ENCODE measurements around the gene GFRA1. TPM values are rescaled to one million over a fixed set of nuclear protein-coding genes. Genes with fewer than 3 reads are reported as not detected.

GFRA1 gene, protein sequence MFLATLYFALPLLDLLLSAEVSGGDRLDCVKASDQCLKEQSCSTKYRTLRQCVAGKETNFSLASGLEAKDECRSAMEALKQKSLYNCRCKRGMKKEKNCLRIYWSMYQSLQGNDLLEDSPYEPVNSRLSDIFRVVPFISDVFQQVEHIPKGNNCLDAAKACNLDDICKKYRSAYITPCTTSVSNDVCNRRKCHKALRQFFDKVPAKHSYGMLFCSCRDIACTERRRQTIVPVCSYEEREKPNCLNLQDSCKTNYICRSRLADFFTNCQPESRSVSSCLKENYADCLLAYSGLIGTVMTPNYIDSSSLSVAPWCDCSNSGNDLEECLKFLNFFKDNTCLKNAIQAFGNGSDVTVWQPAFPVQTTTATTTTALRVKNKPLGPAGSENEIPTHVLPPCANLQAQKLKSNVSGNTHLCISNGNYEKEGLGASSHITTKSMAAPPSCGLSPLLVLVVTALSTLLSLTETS
- total RNA-seq: not detected

DNA sequence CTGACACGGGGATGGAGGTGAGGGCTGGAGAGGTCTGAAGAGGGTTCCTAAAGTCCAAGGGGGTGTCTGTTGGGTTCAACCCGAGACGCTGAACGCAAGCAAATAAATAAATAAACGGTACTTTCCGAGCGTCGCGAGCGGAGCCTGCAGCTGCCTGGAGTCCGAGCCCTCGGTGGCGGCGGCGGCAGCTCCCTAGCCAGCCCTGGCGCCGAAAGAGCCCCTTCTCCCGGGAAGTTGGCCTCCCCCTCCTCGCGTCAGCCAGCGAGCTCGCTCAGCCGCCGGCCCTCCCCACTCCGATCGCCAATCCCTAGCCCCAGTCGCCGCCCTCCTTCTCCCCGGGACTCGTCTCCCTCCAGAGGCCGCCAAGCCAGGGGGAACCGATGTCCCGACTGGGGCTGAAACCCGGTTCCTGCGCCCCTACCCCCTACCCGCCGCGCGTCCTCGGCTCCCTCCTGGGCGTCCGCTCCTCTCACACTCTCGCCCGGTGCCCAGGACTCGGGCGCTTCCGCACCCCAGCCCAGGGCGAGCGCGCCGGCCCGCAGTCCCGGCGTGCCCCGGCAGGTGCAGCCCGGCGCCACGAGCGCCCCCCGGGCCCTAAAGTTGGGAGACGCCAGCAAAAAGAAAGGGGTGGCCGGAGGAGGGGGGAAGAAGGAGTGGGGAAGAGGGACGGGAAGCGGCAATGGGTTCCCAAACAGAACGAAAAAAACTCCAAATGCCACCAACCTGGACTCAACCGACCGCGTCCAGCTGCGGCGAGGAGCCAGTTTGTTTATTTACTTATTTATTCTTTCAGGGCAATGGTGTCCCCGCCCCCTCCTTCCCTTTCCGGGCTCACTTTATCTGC is at the start of gene GFRA1:
TSS of gene GFRA1 (minus strand) at position 767 of the 844 bp plus-strand sequence. CDS start 1,177 bp downstream, outside the sequence.
- ChIA-PET CTCF (no interaction called here), POLR2A (no interaction called here)

DNA sequence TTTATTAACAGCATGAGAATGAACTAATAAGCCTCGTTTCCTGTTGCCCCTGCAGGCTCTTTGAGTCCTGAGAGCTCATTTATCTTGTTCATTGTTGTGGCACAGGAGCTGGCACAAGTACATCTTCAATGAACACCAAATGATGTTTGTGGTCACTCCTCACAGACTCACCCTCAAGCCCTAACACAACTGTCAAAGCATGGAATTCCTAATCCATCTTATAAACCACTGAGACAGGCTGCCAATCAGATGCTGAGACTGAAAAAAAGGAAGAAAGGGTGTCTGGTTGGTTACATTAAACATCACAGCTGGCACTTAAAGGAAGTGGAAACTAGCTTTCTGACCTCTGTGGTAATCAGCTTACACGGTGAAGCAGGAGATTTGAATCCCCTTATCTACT is 43.5 kb upstream of the GFRA1 start:
- POLR2A ChIA-PET: no interaction called here

DNA sequence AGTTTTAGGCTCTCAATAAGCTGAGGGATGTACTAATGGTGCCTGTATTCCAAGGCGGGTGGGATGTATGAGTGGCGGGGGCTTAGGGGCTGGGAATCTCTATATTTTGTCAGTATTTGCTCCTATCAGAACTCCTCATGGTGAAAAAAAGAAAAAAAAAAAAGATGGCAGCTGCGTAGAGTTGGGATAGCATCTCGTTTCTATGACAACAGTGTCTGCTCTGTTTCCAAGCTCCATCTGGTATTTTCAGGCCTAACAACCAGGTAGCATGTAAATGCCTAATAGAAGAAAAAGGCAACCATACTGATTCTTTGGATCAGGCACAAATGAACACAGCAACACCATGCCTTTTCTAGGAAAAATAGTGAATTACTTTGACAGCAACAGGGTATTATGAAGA is 39.5 kb upstream of the GFRA1 start:
- POLR2A ChIA-PET: no interaction called here
- CTCF ChIA-PET: no interaction called here

More for the DNA sequence above, 43.5 kb upstream of the GFRA1 start:
- CTCF ChIA-PET: no interaction called here

DNA sequence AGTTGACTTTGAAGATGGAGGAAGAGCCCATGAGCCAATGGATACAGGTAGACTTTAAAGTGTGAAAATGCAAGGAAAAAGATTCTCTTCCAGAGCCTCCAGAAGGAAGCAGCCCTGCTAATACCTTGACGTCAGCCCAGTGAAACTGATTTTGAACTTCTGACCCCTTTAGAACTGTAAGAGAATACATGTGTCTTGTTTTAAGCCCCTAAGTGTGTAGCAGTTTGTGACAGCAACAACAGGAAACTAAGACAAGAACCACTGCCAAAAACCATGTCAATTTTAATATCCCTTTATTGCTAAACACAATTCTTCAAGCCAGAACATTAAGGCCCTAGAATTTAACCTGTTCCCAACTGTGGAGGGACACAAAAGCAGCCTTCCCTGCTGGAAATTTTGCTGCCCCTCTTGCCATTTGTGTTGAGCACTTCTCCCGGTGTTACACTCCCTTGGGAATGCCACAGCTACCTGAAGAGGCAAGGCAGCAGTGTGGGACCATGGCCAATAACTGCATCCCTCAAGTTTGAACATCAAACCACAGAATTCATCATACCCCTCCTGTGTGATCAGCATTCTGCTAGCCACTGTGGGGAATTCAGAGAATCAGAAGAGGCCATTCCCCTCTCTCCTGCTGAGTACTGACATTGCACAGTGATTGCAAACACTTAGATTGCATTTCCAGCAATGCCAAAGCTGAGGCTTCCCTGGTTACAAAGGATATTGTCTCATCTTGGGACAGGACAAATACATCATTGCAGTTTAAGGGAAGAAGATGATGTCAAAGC is 38.9 kb upstream of the GFRA1 start:
- POLR2A ChIA-PET: no interaction called here

DNA sequence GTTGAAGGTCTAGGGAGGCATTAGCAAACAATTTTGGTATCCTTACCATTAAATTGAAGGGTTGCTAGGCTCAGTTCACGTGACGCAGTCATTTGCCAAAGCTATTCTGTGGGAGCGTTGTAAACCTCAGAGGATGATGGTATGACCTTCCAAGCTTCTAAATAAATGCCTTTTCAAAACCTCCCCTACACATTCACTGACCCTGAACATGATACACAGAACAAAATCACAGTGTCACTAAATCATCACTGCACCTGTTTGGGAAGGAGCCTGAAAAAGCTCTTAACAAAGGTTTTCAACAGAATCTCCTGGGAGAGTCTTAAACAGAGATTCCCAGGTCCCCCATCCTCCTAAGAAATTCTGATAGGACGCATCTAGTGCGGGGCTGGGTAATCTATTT is 38.0 kb upstream of the GFRA1 start:
- ChIA-PET POLR2A (no interaction called here), CTCF (interaction anchor here (0.6 kb wide), 1 partner anchor 73 kb away, joined by 4 read pairs; no protein-coding TSS in a partner anchor)

More for the DNA sequence above, 38.9 kb upstream of the GFRA1 start:
- CTCF ChIA-PET: interaction anchor here (0.6 kb wide), 1 partner anchor 74 kb away, joined by 4 read pairs; no protein-coding TSS in a partner anchor

DNA sequence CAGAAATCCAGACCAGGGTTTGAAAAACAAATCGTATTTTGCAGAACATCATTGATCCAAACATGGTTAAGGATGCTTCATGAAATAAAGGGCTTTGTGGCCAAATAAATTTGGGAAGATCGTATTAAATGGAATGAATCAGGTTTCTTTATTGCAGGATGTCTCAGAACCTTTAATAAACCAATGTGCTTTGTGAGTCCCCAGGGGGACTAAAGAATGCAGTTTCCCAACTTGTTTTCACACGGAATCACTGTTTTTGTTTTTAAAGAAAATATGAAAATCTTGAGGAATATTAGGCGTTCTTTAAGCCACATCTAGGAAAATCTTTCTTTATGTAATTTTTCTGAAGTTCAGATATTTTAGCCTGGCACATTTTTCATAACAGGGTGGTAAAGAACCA is 34.4 kb upstream of the GFRA1 start:
- CTCF ChIA-PET: no interaction called here
- POLR2A ChIA-PET: no interaction called here

DNA sequence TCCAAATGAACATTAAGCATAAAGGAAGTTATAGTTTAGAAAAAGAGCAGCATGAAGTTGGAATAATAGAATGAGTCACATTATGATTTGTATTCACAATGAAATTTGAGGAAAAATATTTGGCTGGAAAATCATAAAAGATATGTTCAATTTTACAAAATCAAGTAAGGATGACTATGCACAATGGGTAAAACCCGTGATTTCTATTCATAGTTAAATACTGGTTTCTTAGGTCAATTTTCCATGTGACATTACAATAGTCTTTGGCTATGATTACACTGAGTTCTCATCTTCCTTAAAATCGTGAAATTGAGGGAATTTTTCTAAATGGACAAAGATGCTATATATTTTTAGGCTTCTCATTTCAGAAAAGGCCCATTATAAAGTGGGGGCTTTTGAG is 33.8 kb upstream of the GFRA1 start:
- ChIA-PET CTCF (no interaction called here), POLR2A (no interaction called here)

DNA sequence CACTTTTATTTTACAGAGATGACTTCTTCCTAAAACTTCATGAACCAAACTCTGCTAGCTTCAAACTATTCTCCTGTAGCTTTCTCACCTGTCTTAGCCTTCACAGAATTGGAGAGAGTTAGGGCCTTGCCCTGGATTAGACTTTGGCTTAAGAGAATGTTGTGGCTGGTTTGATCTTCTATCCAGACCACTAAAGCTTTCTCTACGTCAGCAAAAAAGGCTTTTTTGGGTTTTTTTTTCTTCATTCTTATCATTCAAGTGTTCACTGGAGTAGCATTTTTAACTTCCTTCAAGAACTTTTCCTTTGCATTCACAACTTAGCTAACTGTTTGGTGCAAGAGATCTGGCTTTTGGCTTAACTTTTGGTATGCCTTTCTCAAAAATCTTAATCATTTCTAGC is 31.9 kb upstream of the GFRA1 start:
- ChIA-PET POLR2A (no interaction called here), CTCF (no interaction called here)

DNA sequence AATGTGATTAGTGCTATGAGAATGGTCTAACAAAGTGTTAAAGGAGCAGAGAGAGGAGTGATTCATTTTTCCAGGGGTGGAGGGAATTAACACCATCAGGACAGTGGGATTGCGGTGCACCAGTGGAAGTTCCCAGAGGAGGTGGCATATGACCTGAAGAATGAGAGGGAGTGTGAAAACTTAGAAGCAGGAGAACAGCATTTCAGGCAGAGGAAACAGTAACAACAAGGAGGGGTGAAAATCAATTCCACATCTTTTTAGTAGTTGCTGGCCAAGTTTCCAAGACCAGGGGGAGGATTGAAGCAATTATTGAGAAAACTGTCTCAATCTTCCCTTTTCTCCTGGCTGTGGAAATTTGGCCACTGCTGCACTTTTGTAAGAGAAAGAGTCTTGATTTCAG is 27.5 kb upstream of the GFRA1 start:
- POLR2A ChIA-PET: no interaction called here
- CTCF ChIA-PET: no interaction called here

DNA sequence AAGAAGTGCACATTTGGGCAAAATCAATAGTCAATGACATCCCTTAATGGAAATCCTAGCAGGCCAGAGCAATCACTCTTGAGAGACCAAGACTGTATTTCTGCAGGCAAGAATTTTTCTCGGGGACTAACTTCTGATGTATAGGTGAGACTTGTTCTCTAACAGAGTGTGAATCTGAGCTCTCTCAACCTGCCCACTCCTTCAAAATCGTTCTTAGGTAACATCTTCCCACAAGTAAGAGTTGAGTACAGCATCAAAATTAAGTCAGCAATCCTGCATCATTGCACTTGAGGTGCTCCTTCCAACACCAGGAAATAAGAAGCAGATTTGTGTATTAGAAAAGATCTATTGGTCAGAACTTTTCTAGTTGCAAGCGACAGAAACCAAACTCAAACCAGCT is 25.6 kb upstream of the GFRA1 start:
- POLR2A ChIA-PET: no interaction called here
- CTCF ChIA-PET: no interaction called here

DNA sequence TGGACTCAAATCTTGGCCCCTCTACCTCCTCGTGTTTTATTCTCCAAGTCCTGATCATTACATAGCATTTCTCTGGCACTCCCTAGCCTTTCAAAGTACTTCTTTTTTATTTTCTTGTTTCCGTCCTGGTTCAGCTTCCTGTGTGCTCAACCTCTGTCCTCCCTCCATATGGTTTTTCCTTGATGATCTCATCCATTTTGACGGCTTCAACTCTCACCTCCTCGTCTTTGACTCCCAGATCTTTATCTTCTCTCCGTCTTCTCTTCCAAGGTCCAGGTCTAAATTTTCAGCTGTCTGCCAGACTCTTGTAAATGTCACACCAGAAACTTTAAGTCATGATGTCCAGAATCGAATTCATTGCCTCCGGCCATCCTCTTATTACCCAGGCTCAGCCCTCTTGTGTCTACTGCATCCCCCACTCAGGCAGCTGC is 23.3 kb upstream of the GFRA1 start:
- ChIA-PET POLR2A (no interaction called here), CTCF (no interaction called here)

DNA sequence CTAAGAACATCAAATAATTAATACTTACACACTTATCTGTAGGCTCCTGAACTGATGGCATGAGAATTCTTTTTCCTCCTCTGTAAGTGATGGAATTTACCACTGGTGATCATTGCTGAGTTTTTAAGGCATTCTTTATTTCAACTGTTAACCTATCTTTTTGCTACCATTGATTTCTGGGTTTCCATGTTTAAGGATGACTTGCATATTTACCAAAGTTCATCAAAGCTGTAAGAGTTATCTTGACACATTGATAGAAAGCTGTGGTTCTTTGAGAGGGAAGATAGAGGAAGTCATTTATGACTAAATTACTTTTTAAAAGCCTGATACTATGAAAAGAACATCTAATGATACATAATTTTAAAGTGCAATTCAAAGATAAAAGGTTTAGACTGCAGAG is 19.5 kb upstream of the GFRA1 start:
- ChIA-PET CTCF (no interaction called here), POLR2A (no interaction called here)

DNA sequence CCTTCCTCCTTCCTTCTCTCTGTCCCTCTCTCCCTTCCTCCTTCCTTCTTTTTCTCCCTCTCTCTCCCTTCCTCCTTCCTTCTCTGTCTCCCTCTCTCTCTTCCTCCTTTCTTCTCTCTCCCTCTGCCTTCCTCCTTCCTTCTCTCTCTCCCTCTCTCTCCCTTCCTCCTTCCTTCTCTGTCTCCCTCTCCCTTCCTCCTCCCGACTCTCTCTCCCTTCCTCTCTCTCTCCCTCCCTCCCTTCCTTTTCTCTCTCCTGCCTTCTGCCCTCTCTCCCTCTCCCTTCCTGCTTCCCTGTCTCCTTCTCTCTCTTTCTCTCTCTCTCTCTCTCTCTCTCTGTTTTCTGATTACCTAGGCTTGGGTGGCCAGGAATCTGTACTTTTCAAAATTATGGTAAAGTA is 16.6 kb upstream of the GFRA1 start:
- ChIA-PET CTCF (interaction anchor here (0.5 kb wide), 1 partner anchor 36 kb away, joined by 3 read pairs; no protein-coding TSS in a partner anchor), POLR2A (no interaction called here)

DNA sequence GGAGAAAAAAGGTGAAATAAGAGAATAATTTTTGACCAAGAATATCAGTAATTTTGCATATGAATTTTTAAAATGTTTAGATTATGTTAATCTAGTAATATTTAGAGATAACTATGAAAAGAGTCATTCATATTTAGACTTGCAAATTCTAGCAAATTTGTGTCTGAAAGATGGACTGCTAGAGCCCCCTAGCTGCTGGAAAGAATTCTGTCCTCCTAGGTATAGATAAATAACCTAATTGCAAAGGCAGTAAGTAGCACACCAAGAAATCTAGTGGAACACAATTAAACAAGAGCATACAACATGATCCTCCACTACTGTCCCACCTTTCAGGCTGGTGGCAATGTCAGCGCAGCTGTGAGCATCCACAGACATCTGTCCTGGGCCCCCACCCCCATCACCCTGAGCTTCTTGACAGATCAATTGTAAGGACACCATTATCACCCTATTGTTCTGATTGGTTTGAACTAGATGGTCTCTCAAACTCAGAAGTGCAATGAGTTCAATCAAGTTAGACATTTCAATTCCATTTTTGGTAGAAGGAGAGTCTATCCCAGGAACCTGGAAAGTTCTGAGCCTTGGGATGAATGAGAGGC is 15.0 kb upstream of the GFRA1 start:
- ChIA-PET CTCF (interaction anchor here (1.1 kb wide), 1 partner anchor 11 kb away, joined by 3 read pairs; no protein-coding TSS in a partner anchor), POLR2A (no interaction called here)

DNA sequence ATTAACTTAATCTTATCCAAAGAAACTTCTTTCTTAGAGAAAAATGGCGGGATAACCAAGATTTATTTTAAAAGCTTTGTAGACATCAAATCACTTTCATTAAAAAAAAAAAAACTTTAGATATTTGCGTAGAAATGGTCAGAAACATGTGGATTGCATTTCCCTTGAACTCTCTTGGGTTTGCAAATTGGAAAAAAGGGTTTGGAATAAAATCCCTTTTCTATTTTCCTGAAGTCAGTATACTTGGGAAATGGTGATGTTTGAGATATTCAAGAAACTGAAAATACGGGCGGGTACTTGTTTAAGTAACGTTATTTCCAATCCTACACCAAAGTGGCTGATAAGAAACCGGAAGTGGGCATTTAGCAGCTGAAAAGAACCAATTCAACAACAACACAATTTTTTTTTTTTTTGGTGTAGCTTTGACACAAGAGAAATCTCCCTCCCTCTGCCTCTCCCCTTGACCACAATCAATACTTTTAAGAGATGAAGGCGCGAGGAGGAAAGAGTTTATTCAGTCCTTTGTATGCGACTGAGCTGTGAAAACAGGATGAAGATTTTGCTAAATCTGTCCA is 13.7 kb upstream of the GFRA1 start:
- POLR2A ChIA-PET: no interaction called here
- CTCF ChIA-PET: no interaction called here

DNA sequence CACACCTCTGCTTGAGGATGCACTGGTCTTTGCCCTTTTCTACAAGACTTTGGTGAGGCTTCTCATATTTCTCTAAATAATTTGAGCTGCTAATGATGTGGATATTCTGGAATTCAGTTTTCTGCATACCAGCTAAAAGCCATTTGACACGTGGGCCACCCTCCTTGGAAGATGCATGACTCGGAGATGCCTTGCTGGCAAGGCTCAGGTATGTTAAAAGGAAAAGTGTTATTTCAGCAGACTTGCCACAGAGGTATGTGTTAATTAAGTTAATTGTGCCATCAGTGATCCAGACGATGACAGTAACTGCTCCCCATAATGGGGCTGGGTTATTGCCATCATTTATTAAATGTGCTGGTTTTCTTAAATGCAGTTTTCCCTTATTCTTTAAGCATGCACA is 8.8 kb upstream of the GFRA1 start:
- ChIA-PET POLR2A (no interaction called here), CTCF (no interaction called here)

DNA sequence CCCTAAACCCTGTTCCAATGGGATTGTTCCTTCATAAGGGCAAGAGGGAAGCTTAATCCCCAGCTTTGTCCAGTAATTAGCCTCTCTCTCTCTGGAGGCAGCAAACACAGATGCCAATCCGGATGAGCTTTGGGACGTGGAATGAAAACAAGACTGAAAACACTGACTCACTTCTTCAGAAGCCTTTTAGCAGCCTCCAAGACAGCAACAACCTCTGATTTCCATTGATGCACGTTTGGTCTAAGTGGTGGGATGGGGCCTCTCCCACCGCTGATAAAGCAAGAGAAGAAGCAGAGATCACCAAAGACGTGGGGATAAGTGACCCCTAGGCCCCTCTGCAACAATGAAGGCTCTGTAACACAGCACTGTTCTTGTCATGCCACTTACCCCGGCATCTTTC is 5.8 kb upstream of the GFRA1 start:
- ChIA-PET POLR2A (no interaction called here), CTCF (no interaction called here)

DNA sequence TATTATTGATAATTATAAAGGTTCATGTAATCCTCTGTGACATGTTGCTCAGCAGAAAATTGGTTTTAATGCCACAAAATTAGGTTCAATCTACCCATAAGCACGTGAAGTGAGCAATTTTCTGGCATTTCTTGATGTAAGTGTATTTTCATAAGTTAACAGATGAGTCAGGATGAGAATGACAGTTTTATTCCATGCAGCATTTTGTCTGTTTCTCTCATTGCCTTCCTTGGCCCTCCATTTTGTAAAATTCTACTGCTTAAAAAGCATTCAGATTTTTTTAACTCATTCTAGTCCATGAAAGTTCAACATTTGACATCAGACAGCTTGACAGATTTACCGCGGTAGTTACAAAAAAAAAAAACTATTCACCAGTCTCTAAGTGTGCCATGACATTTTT is 4.0 kb upstream of the GFRA1 start:
- ChIA-PET CTCF (interaction anchor here (1.1 kb wide), 1 partner anchor 11 kb away, joined by 3 read pairs; no protein-coding TSS in a partner anchor), POLR2A (no interaction called here)

DNA sequence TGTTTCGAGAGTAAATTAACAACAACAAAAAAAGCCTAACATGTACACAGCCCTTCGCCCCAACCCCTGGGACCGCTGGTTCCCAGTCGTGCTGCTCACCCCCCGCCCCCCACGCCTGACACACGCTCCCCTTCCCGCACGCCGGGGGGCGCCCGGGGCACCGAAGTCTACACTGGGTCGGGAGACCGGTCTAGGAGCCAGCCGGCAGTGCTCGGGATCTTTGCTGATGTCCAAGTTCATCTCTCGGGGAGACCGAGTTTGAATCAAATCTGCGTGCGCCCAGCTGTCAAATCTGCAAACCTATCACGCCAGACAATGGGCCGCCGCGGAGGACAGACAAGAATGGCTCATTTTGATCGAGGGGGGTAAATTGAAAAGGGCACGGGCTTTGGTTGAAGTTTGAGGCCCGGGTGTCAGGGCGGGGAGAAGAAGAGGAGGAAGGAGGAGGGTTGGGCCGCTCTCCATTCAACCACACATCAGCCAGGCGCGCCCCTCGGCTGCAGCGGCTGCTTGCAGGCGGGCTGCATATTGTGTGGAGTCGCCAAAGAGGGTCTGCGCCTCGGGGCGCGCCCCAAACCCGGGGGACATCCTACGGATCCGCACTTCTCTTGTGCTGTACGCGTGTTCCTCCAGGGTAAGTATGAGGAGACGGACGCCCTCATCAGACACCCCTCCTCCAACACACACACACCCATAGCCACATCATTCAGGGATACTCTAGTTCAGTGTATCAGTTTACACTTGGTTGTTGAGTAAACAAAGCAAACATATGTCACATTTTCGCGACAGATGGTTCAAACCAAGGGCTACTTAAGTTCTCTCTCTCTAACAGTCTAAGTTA is 1.3 kb upstream of the GFRA1 start:
- CTCF ChIA-PET: no interaction called here
- POLR2A ChIA-PET: no interaction called here

Measured in activated CD8-positive, alpha-beta memory T cell treated with anti-CD3 and anti-CD28 coated beads for 36 hours (primary cell).